Activated CD4-positive, CD25-positive, alpha-beta regulatory T cell treated with anti-CD3 and anti-CD28 coated beads, Interleukin-2, amount 50 U/mL, for 24 hours (primary cell): ENCODE data around the gene ROR2.

ENCODE experiments used
- ATAC-seq, 2 donors: fragments of 150-1000 bp; cut with Tn5 transposase; one replicate each; pipeline ENCODE4 v1.10.0; 2021; ENCODE audit warnings: mild to moderate bottlenecking in 1 of 2, moderate library complexity in 1 of 2

ROR2 gene

GRCh38 chr9:91735049-91735448 is 215.0 kb downstream of the ROR2 start:
- ATAC-seq = no peak

GRCh38 chr9:91734371-91734981 is 215.6 kb downstream of the ROR2 start:
- no peak for ATAC-seq

DNA sequence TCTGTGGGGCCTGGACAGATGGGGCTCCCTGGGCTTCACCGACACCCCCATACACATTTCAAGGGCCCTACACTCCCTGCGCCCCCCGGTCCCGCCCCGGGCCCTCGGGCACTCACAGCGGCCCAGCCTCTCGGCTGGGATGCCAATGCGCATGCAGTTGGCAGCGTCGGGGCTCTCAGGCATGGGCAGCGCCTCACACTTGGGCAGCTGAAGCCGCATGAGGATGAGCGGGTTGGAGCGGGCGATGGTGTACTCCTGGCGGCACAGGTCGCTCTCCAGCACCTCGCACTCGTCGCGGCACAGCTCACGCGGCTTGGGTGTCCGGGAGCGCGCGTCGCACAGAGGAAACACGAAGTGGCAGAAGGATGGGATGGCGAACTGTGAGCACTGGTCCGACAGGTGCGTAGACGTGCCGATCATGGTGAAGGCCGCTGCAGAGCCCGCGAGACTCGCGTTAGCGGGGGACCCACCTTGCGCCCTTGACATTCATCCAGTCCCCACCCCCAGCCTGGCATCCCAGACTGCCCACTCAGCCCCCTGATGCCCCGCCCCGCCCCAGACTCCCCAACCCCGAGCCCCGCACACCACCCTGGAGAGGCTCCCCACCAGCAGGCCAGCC is 216.9 kb downstream of the ROR2 start:
- no peak for ATAC-seq

DNA sequence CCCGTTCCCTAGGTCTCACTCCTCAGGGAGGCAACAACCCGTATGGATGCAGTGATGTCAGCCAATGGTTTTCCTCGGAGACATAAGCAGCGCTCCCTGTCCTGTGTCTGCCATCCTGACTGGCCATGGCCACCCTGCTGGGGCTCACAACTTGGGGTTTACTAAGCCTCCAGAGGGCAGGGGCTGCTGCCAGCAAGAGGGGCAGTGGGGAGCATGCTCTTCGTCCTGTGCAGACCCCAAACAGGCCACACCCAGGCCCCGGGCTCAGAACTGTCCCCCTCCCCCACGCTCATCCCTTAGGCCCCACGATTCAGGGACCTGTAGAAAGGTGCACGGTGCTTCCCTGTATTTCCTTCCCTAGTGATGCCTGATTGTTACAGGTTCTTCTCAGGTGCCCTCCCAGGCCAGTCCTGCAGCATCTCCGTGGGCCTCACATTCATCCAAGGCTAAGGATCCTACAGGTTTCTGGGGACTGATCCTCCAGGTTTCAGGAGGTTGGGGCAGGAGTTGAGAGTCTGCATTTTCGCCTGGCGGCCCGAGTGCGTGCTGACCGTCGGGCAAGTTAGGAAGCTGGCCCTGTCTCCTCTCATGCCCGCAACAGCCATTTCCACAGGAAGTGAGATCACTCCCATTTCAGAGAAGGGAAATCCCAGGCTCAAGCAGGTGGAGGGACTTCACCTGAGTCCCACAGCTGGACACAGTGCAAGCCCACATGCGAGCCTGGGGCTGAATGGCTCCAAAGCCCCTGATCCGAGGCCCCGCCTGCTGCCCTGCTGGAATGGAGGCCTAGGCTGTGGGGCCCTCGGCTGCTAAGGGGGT is 217.6 kb downstream of the ROR2 start:
- no peak for ATAC-seq

DNA sequence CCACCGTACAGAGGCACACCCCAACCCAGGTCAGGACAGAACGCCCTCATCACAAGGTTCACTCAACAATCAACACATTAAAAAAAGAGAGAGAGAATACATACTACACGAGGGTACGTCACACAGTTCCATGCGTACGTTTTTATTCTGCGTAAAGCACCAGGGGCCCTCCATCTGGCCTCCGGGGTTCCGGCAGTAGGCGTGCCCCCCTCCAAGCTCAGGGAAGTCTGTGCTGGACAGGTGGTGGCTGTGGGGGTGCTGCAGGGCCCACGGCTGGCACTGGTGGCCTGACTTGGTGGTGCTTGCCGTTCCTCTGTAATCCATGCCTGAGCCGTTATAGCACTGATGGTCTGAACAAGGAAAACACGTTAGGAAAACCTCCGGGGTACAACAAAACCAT is 219.2 kb downstream of the ROR2 start:
- ATAC-seq = no peak

DNA sequence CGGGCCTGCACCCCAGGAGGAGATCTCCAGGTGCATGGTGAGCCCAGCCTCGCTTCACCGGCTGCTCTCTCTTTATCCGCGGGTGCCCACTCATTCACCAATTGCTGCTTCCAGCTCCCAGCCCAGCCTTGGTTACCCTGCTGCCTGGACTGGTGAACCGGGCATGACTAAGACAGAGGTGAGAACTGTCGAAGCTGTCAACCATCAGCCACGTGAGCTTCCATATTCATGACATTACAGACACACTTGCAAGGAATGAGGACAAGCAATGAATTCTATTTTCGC is 220.5 kb downstream of the ROR2 start:
- no peak for ATAC-seq

GRCh38 chr9:91727972-91728371 is 222.1 kb downstream of the ROR2 start:
- ATAC-seq = no peak

- peak; percentile 63 to 78 for ATAC-seq
Observed at GRCh38 chr9:91727316-91727861, 222.6 kb downstream of the ROR2 start.

DNA sequence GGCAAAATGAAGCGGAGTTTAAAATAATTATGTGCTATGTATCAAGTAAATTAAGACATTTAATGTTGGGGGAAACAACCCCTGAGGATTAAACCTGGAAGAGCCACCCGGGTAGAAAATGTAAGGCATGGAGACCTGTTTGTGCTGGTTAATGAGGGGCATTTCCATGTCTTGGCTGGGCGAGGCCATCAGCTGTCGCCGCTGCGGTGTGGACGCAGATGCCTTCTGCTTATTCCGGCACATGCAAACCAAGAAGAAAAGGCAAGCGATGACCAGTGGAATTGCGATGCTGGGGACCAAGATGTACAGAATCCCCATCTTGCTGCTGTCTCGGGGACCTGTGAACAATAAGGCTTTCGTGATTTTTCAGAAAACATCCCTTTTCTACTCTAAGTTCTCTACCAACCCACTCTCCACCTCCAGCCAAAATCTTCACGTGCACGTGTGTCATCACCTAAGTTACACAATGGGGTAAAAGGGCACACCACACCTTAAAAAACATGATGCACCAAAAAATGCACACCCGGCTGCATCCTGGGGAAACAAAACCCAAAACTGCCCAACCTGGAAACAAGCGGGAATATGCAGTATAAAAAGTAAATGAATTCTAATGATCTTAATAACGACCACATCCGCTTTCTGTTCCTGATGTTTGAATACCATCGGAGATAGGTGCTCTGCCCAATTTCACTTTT is 223.5 kb downstream of the ROR2 start:
- no peak for ATAC-seq

- ATAC-seq = no peak
Observed at GRCh38 chr9:91725651-91726050, 224.4 kb downstream of the ROR2 start.

GRCh38 chr9:91724609-91725505 is 225.2 kb downstream of the ROR2 start:
- ATAC-seq = no peak

- no peak for ATAC-seq
Observed at GRCh38 chr9:91724068-91724440, 226.0 kb downstream of the ROR2 start.

DNA sequence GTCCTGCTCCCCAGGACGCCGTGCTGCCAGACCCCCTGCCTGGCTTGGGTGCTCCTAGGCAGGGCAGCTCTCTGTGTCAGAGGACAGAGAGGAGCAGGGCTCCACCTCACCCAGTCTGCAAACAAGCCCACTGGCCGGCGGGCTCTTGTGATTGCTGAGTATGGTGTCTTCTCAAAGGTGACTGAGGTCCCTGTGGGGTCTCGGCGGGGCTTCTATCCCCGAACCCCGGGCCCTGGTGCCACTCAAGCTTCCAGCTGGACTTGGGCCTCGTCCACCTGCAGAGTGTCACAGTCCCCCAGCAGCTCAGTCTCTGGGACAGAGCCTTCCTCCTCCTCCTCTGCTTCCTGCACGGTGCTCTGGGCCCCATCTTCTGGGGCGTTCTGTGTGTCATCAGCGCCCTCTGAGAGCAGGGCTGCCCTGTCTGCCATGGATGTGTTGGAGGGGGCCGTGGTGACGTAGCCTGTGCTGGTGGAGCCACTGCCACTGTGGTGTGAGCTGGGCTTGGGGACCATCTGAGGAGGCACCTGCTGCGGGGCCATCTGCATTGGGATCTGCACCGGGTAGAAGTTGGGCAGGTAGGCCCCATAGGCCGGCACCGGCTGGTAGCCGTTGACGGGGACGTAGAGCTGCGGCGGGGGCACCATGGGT is 226.5 kb downstream of the ROR2 start:
- no peak for ATAC-seq

GRCh38 chr9:91720751-91721705 is 229.0 kb downstream of the ROR2 start:
- ATAC-seq = peak in 1 of 2 donors; percentile 20

GRCh38 chr9:91720313-91720712 is 229.7 kb downstream of the ROR2 start:
- no peak for ATAC-seq

- no peak for ATAC-seq
Observed at GRCh38 chr9:91718071-91718470, 232.0 kb downstream of the ROR2 start.

DNA sequence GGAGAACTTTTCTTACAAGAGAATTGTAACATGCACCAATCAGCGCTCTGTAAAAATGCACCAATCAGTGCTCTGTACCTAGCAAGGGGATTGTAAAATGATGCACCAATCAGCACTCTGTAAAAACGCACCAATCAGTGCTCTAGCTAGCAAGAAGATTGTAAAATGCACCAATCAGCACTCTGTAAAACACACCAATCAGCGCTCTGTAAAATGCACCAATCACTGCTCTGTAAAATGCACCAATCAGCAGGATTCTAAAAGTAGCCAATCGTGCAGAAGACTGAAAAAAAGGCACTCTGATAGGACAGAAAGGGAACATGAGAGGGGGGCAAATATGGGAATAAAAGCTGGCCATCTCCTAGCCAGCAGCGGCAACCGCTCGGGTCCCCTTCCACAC is 233.2 kb downstream of the ROR2 start:
- no peak for ATAC-seq

GRCh38 chr9:91716239-91716638 is 233.8 kb downstream of the ROR2 start:
- no peak for ATAC-seq

GRCh38 chr9:91714874-91715615 is 235.0 kb downstream of the ROR2 start:
- ATAC-seq = no peak
